Transverse colon (tissue), 4 donors: ENCODE measurements around the gene SYT1.

ENCODE experiments used
- CTCF ChIP-seq, 5 experiments: fragments of 200-600 bp in 3 of 5; fragments of 450-650 bp in 2 of 5; sonication (generic) in 3 of 5; IDR thresholded peaks; 1 replicate in 2 of 5; 2 replicates in 3 of 5; pipeline ENCODE4 v1.5.1; 2016 to 2017; ENCODE audit warnings: antibody characterized with exemption in 5 of 5, inconsistent platforms in 3 of 5, mild to moderate bottlenecking in 2 of 5, moderate library complexity in 1 of 5
- POLR2AphosphoS5 ChIP-seq, 3 donors: sonication (generic); formaldehyde crosslinking; IDR thresholded peaks; one replicate each; pipeline ENCODE4 v1.6.1; 2016; ENCODE audit warnings: antibody characterized with exemption in 3 of 3

GRCh38 chr12:78878866-78879265, 14.3 kb downstream of the SYT1 start:
- no peak for TF ChIP-seq POLR2AphosphoS5 (IDR thresholded peaks at IDR 0.05)
- TF ChIP-seq CTCF (IDR thresholded peaks at IDR 0.05) = no peak
